HFFc6 (cell line): Measurements from ENCODE around the gene TRIB2. TPM values are rescaled to one million over a fixed set of nuclear protein-coding genes. Genes with fewer than 3 reads are reported as not detected.

Source experiments
- DNase-seq: peaks from one replicate; pipeline ENCODE4 v3.0.0-alpha.2; 2018
- H3K27ac Mint-ChIP-seq: 2 replicates; pipeline ENCODE4 v1.8.0; 2020; ENCODE audit warnings: mild to moderate bottlenecking, mixed read lengths
- H3K27me3 Mint-ChIP-seq: 2 replicates; pipeline ENCODE4 v1.8.0; 2021; ENCODE audit warnings: mild to moderate bottlenecking, moderate library complexity, mixed read lengths; ENCODE audit not compliant: insufficient read depth
- H3K36me3 Mint-ChIP-seq: 2 replicates; pipeline ENCODE4 v1.8.0; 2021; ENCODE audit warnings: low read depth, mixed read lengths
- H3K4me1 Mint-ChIP-seq: 2 replicates; pipeline ENCODE4 v1.8.0; 2020; ENCODE audit warnings: low read depth, mixed read lengths
- H3K4me3 Mint-ChIP-seq: 2 replicates; pipeline ENCODE4 v1.8.0; 2020; ENCODE audit warnings: mild to moderate bottlenecking, moderate library complexity, mixed read lengths
- H3K9me3 Mint-ChIP-seq: 2 replicates; pipeline ENCODE4 v1.8.0; 2020; ENCODE audit warnings: mild to moderate bottlenecking, mixed read lengths
- long read RNA-seq: library from polyadenylated mRNA; unstranded; transcript quantifications from one replicate; pipeline ENCODE4 v2.0.0, GENCODE V29; 2019
- total RNA-seq, 6 experiments: library from RNA; stranded (reverse); fragmentation: NEBNext Ultra II Directional; extraction: Animal tissue kit (Norgen Biotek cat#: 25700); gene quantifications; 2 replicates in 1 of 6; 3 replicates in 5 of 6; pipeline ENCODE4 v1.2.3, GENCODE V29; 2021
- TF ChIP-seq, protein P1 (sequence below): fragments of 200-600 bp; sonication (generic); IDR thresholded peaks from 2 replicates; pipeline ENCODE4 v1.5.0; 2021; ENCODE audit warnings: antibody characterized with exemption, mild to moderate bottlenecking

The TRIB2 gene
- 10 to 100 TPM; 13.6 to 22.9 (median 16.8) TPM for total RNA-seq
- long read RNA-seq, full-length matches to known transcripts, result 12 of 15 reads
- long read RNA-seq, partial matches to known transcripts, result 0 of 15 reads
- long read RNA-seq, other reads (novel, unspliced or antisense), result 3 of 15 reads

DNA sequence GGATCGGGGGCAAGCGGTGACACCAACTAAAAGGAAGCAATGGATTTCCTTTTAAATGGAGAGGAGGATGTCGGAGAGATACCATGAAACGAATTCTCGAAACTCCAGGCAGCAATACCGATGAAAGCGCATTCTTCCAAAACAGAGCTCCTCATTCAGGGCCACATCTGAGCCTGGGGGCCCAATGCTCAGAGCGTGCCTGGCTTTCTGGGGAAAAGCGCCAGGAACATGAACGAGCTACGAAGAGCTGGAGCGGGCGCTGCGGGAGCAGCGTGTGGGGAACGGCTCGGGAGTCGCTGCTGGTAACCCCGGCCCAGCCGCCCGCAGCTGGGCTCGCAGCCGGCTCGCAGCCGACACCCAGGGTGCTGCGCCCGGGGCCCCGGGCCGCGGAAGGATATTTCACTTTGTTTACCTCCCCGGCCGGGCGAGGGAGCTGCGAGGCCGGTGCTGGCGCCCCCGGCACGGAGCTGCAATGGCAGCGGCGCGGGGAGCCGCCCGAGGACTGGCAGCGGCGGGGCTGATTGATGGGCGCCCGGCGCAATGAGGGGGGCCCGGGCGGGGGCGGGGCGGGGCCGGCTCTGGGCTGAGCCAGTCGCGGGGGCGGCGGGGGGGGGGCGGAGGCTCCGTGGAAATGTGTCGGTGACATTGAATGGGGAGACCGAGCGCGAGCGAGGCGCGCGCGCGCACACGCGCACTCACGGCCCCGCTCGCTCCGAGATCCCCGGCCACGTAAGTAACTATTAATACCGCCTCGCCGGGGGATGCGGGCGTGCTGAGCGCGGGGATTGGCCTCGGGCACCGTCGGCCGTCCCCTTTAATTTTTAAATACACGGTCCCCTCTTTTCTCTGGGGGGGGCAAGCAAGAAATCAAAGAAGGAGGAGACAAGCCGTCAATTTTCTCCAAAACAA lies at the start of gene TRIB2:
TRIB2 (plus strand) TSS at position 655 of the 909 bp plus-strand sequence. CDS start 1,372 bp downstream, outside the sequence.
- Mint-ChIP-seq H3K9me3 (no peaks in the 10 kb centered on the region), H3K27ac (peak within 1 kb of the TSS; percentile 91), H3K4me3 (peak within 1 kb of the TSS; percentile 98), H3K36me3 (peaks cover 16% of the 10 kb centered on the region), H3K27me3 (peaks cover 3% of the 10 kb centered on the region; the same call in 1 of the 2 replicates), H3K4me1 (peaks cover 56% of the 10 kb centered on the region)
- DNase-seq, result peak; percentile 81
- TF ChIP-seq, protein P1, sequence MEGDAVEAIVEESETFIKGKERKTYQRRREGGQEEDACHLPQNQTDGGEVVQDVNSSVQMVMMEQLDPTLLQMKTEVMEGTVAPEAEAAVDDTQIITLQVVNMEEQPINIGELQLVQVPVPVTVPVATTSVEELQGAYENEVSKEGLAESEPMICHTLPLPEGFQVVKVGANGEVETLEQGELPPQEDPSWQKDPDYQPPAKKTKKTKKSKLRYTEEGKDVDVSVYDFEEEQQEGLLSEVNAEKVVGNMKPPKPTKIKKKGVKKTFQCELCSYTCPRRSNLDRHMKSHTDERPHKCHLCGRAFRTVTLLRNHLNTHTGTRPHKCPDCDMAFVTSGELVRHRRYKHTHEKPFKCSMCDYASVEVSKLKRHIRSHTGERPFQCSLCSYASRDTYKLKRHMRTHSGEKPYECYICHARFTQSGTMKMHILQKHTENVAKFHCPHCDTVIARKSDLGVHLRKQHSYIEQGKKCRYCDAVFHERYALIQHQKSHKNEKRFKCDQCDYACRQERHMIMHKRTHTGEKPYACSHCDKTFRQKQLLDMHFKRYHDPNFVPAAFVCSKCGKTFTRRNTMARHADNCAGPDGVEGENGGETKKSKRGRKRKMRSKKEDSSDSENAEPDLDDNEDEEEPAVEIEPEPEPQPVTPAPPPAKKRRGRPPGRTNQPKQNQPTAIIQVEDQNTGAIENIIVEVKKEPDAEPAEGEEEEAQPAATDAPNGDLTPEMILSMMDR, result peak; percentile 43

DNA sequence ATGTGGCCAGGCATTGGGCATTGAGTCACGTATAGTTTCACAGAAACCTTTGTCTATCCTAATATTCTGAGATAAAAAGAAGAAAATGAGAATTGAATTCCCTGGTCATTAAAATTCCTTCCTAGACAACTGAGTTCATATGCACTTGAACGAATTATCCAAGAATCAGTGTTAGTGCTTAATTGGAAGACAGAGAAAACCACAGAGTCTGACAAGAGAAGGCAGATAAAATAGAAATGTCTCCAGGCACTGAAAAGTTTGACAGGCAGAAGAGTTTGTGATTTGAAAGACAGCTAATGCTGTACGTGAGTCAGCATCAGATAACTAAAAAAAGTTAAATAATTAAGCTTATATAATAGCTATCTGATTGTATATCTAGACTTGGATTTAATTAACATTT lies 47.7 kb upstream of the TRIB2 start:
- Mint-ChIP-seq H3K9me3 (peaks cover 15% of the 10 kb centered on the region), H3K4me1 (no peaks in the 10 kb centered on the region), H3K36me3 (peaks cover 7% of the 10 kb centered on the region), H3K27me3 (peaks cover 5% of the 10 kb centered on the region), H3K4me3 (no peak overlapping the region), H3K27ac (no peak overlapping the region)
- no peak for DNase-seq
- TF ChIP-seq, protein P1, result no peak

DNA sequence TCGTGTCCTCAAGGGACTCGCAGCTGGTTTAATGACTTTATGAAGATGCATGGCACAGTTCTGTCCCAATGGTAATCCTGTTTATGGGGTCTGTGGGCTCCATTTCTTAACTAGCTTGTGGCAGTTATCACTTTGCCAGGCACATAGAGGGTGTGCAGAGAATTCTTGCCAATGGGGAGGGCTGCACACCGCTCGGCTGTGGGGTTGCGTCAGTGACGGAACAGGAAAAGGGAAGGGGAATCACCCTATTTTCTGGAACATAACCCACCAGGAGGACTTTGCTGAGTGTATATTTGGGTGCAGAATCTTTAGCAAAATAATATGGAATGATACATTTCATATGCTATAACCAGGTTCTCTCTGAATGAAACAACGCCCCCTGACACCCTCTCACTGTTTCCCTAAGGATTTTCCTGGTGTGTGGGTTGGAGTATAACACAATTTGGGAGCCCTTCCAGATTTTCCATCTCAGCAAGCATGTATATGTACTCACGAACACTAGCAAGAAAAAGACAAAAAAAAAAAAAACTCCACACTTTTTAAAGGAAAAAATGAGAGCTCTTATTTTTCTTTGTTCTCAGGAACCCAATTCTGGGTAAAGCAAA lies 43.9 kb upstream of the TRIB2 start:
- no peaks in the 10 kb centered on the region for H3K9me3 Mint-ChIP-seq
- no peaks in the 10 kb centered on the region for H3K36me3 Mint-ChIP-seq
- peaks cover 18% of the 10 kb centered on the region for H3K4me1 Mint-ChIP-seq
- no peak overlapping the region for H3K27ac Mint-ChIP-seq
- TF ChIP-seq, protein P1, result no peak
- DNase-seq, result no peak
- H3K4me3 Mint-ChIP-seq, result no peak overlapping the region
- peaks cover 3% of the 10 kb centered on the region; the same call in 1 of the 2 replicates for H3K27me3 Mint-ChIP-seq

DNA sequence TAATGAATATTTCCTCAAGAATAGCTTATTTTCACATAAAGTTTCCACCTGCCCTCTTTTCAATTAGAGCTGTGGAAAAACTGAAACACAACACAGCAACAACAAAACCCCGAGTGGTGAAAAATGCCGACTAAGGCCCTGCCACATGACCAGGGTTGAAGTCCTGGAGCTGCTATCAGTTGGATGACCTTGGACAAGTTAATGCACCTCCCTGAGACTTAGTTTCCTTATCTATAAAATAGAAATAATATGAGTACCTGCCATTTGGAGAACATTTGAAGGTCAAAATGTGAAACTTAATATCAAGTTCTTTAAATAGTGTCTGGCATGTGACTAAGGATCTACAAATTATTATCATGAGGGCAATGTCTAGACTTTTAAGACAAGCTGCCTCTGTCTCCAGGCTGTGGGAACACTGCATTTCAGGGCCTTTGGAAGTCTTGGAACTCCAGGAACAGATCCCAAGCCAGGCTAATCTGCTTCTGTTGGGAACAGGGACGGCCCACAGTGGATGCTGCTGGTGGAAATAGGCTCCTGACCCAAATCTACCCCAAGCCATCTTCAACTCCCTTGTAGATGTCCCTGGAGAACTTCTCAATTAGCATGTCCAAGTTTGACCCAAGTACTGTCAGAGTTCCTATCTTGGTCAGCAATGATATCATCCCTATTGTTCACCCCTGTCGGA lies 42.0 kb upstream of the TRIB2 start:
- TF ChIP-seq, protein P1, result no peak
- no peak overlapping the region for H3K4me3 Mint-ChIP-seq
- peaks cover 18% of the 10 kb centered on the region for H3K4me1 Mint-ChIP-seq
- no peak for DNase-seq
- peaks cover 9% of the 10 kb centered on the region for H3K27me3 Mint-ChIP-seq
- no peak overlapping the region for H3K27ac Mint-ChIP-seq
- no peaks in the 10 kb centered on the region for H3K9me3 Mint-ChIP-seq
- H3K36me3 Mint-ChIP-seq, result no peaks in the 10 kb centered on the region

DNA sequence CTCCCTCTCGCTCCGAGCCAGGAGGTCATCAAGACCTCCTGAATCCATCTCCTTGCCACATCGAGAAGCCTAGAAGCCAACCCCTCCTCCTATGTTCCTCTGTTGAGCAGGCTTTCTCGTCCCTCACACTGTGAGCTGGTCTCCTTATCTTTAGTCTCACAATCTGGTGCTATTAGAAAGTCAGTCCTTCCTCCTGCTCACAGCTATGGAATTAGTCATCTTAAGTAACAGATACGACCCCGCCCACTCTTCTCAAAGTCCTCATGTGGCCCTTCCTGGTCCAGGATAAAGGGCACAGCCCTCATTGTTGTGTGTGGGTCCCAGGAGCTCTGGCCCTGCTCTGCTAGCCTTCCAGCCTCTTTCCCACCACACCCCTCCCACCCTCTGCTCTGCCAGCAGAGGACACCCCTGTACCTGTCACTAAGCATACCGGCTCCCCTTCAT lies 41.4 kb upstream of the TRIB2 start:
- H3K4me3 Mint-ChIP-seq, result no peak overlapping the region
- H3K27me3 Mint-ChIP-seq, result peaks cover 9% of the 10 kb centered on the region
- H3K36me3 Mint-ChIP-seq, result no peaks in the 10 kb centered on the region
- no peaks in the 10 kb centered on the region for H3K9me3 Mint-ChIP-seq
- H3K4me1 Mint-ChIP-seq, result peaks cover 18% of the 10 kb centered on the region
- no peak for DNase-seq
- no peak overlapping the region for H3K27ac Mint-ChIP-seq
- TF ChIP-seq, protein P1, result no peak
